Neural cell (in vitro differentiated cells): ENCODE measurements around the gene ZNF430. TPM values are rescaled to one million over a fixed set of nuclear protein-coding genes. Genes with fewer than 3 reads are reported as not detected.
A peak's percentile ranks its signal among the peaks of the same experiment; 100 is the strongest.
"Not testable (repeated sequence)": the region's sequence is repeated elsewhere in the genome, so short reads cannot be mapped to it uniquely, and the experiment has no call there.

Experiments
- H2AFZ ChIP-seq: fragments of 200-600, 300-800 bp; sonication (generic), shearing (Covaris generic); 2 replicates; pipeline ENCODE4 v1.6.0; 2014; ENCODE audit warnings: low read depth, mild to moderate bottlenecking, antibody characterized with exemption, low read length, moderate library complexity
- H3F3A ChIP-seq: fragments of 200-600 bp; shearing (Covaris generic); 2 replicates; pipeline ENCODE4 v1.6.1; 2016; ENCODE audit warnings: mild to moderate bottlenecking, moderate library complexity, mixed read lengths, antibody characterized with exemption, low read length; ENCODE audit not compliant: insufficient read depth, poor library complexity, severe bottlenecking
- H3K27ac ChIP-seq: fragments of 200-600, 300-800 bp; sonication (generic), shearing (Covaris generic); 2 replicates; pipeline ENCODE4 v1.5.1; 2014; ENCODE audit warnings: mild to moderate bottlenecking, low read length, moderate library complexity
- H3K27me3 ChIP-seq: fragments of 300-800, 200-600 bp; sonication (generic), shearing (Covaris generic); 2 replicates; pipeline ENCODE4 v1.6.0; 2014; ENCODE audit warnings: mild to moderate bottlenecking, low read depth, low read length, moderate library complexity; ENCODE audit not compliant: insufficient read depth
- H3K36me3 ChIP-seq: fragments of 300-800, 200-600 bp; sonication (generic), shearing (Covaris generic); 2 replicates; pipeline ENCODE4 v1.5.1; 2014; ENCODE audit warnings: mild to moderate bottlenecking, antibody characterized with exemption, low read length, moderate library complexity; ENCODE audit not compliant: insufficient read depth
- H3K4me2 ChIP-seq: fragments of 300-800, 200-600 bp; sonication (generic), shearing (Covaris generic); 2 replicates; pipeline ENCODE4 v1.6.0; 2014; ENCODE audit warnings: mild to moderate bottlenecking, low read length
- H3K4me3 ChIP-seq: fragments of 300-800, 200-600 bp; sonication (generic), shearing (Covaris generic); 2 replicates; pipeline ENCODE4 v1.5.1; 2014; ENCODE audit warnings: mild to moderate bottlenecking, low read length, moderate library complexity
- H3K79me2 ChIP-seq: fragments of 200-600 bp; shearing (Covaris generic); replicated peaks from 2 replicates; pipeline ENCODE4 v1.6.0; 2014; ENCODE audit warnings: mild to moderate bottlenecking, low read length, moderate library complexity; ENCODE audit not compliant: insufficient read depth
- H3K9ac ChIP-seq: fragments of 300-800, 200-600 bp; sonication (generic), shearing (Covaris generic); 2 replicates; pipeline ENCODE4 v1.6.1; 2016; ENCODE audit warnings: mild to moderate bottlenecking, low read length, mixed read lengths
- H3K9me2 ChIP-seq: fragments of 200-600 bp; shearing (Covaris generic); 2 replicates; pipeline ENCODE4 v1.6.1; 2016; ENCODE audit warnings: mild to moderate bottlenecking, low read length, mixed read lengths; ENCODE audit not compliant: insufficient read depth
- H3K9me3 ChIP-seq: fragments of 200-600, 300-800 bp; sonication (generic), shearing (Covaris generic); 2 replicates; pipeline ENCODE4 v1.6.1; 2016; ENCODE audit warnings: mild to moderate bottlenecking, mixed run types, low read length, moderate library complexity, mixed read lengths
- H4K20me1 ChIP-seq: fragments of 200-600 bp; shearing (Covaris generic); 2 replicates; pipeline ENCODE4 v1.6.1; 2016; ENCODE audit warnings: mild to moderate bottlenecking, mixed run types; ENCODE audit not compliant: insufficient read depth
- CTCF ChIP-seq: fragments of 450-650 bp; IDR thresholded peaks from 2 replicates; pipeline ENCODE4 v1.5.1; 2014; ENCODE audit warnings: antibody characterized with exemption, mild to moderate bottlenecking, moderate library complexity; ENCODE audit not compliant: poor library complexity, severe bottlenecking
- EP300 ChIP-seq: fragments of 450-650 bp; conservative IDR thresholded peaks from 2 replicates; pipeline ENCODE4 v1.6.1; 2014; ENCODE audit warnings: antibody characterized with exemption, mild to moderate bottlenecking, moderate library complexity; ENCODE audit not compliant: poor library complexity, severe bottlenecking
- EZH2 ChIP-seq: fragments of 200-600, 300-800 bp; shearing (Covaris generic), sonication (generic); IDR thresholded peaks from 2 replicates; pipeline ENCODE4 v1.6.1; 2014; ENCODE audit warnings: antibody characterized with exemption, low read length, borderline replicate concordance, mild to moderate bottlenecking; ENCODE audit not compliant: insufficient read depth, poor library complexity, severe bottlenecking
- MXI1 ChIP-seq: fragments of 450-650 bp; conservative IDR thresholded peaks from 2 replicates; pipeline ENCODE4 v1.6.1; 2014; ENCODE audit warnings: antibody characterized with exemption, mild to moderate bottlenecking; ENCODE audit not compliant: poor library complexity, severe bottlenecking
- POLR2AphosphoS5 ChIP-seq: IDR thresholded peaks from 2 replicates; pipeline ENCODE4 v1.6.1; 2012
- RAD21 ChIP-seq: fragments of 450-650 bp; conservative IDR thresholded peaks from 2 replicates; pipeline ENCODE4 v1.6.1; 2014; ENCODE audit warnings: antibody characterized with exemption, mild to moderate bottlenecking, moderate library complexity
- REST ChIP-seq: IDR thresholded peaks from 2 replicates; pipeline ENCODE4 v1.6.1; 2012; ENCODE audit warnings: borderline replicate concordance
- SMC3 ChIP-seq: fragments of 450-650 bp; conservative IDR thresholded peaks from 2 replicates; pipeline ENCODE4 v1.6.1; 2014; ENCODE audit warnings: antibody characterized with exemption, mild to moderate bottlenecking, moderate library complexity; ENCODE audit not compliant: poor library complexity
- TAF1 ChIP-seq: IDR thresholded peaks from 2 replicates; pipeline ENCODE4 v1.6.1; 2012; ENCODE audit warnings: low read depth
- polyA plus RNA-seq: library from polyadenylated mRNA; depleted of rRNA; stranded (reverse); fragments of >200 nt; gene quantifications from 2 replicates; pipeline ENCODE4 v1.2.3, GENCODE V29; 2014

Gene ZNF430
- polyA plus RNA-seq, 1 donor from 2014 or later: 13.7 TPM

GRCh38 chr19:20999731-21000352 lies 20.6 kb upstream of the ZNF430 start:
- H2AFZ ChIP-seq: peak overlapping the region; percentile 36
- H3K9me3 ChIP-seq: no peaks in the 10 kb centered on the region
- H3K27ac ChIP-seq: no peak overlapping the region
- H3K27me3 ChIP-seq: no peaks in the 10 kb centered on the region
- peak overlapping the region; percentile 58 for H3K9ac ChIP-seq
- H4K20me1 ChIP-seq: no peaks in the 10 kb centered on the region
- no peaks in the 10 kb centered on the region for H3K9me2 ChIP-seq
- peak; percentile 15 for TF ChIP-seq EP300
- TF ChIP-seq SMC3: no peak
- peak; percentile 64 for TF ChIP-seq POLR2AphosphoS5
- TF ChIP-seq REST: peak; percentile 53
- peak; percentile 98 for TF ChIP-seq MXI1
- TF ChIP-seq CTCF: peak; percentile 9
- no peak for TF ChIP-seq RAD21
- TF ChIP-seq EZH2: no peak
- no peak for TF ChIP-seq TAF1
- peak overlapping the region; percentile 83 for H3K4me3 ChIP-seq
- no peaks in the 10 kb centered on the region for H3K36me3 ChIP-seq
- H3F3A ChIP-seq: no peaks in the 10 kb centered on the region
- H3K79me2 ChIP-seq: no peaks in the 10 kb centered on the region
- peak overlapping the region; percentile 46 for H3K4me2 ChIP-seq

GRCh38 chr19:21021238-21021637 lies 781 bp downstream of the ZNF430 start:
- H3K9ac ChIP-seq: peak overlapping the region; percentile 96
- H4K20me1 ChIP-seq, H3F3A ChIP-seq, H3K9me2 ChIP-seq, H3K9me3 ChIP-seq, H3K27me3 ChIP-seq, H3K36me3 ChIP-seq: not testable (repeated sequence)
- peak overlapping the region; percentile 95 for H2AFZ ChIP-seq
- peaks cover 33% of the 10 kb centered on the region for H3K79me2 ChIP-seq
- H3K4me3 ChIP-seq: peak overlapping the region; percentile 97
- peak overlapping the region; percentile 91 for H3K27ac ChIP-seq
- H3K4me2 ChIP-seq: peak overlapping the region; percentile 67
